DOHH2 (cell line): ENCODE measurements around the gene RIPOR2.

ENCODE experiments used
- CTCF ChIP-seq: fragments of 200-600 bp; sonication (generic); IDR thresholded peaks from one replicate; pipeline ENCODE4 v1.5.1; 2014; ENCODE audit warnings: antibody characterized with exemption, mild to moderate bottlenecking, low read depth, low read length; ENCODE audit not compliant: poor library complexity, severe bottlenecking
- EZH2phosphoT487 ChIP-seq: fragments of 200-600 bp; sonication (generic); IDR thresholded peaks from 2 replicates; pipeline ENCODE4 v1.6.1; 2017; ENCODE audit warnings: borderline replicate concordance, mild to moderate bottlenecking, antibody characterized with exemption, low read length, moderate library complexity, mixed read lengths

GRCh38 chr6:24910961-24911725 is 24.6 kb downstream of the RIPOR2 start:
- TF ChIP-seq CTCF: no peak
- TF ChIP-seq EZH2phosphoT487: no peak
